Stimulated activated memory B cell treated with anti-CD40 and anti-IgM and Interleukin-4, amounts not matched to agents 10 μg/mL and 1 μg/mL and 100 μg/mL, for 72 hours (primary cell): ENCODE data around the gene CYP11A1.

Experiments used
- ATAC-seq: fragments of 150-1000 bp; cut with Tn5 transposase; 2 replicates; pipeline ENCODE4 v1.10.0; 2021
- H3K27ac Mint-ChIP-seq: one replicate; pipeline ENCODE4 v1.8.0; 2022; ENCODE audit warnings: mild to moderate bottlenecking, mixed read lengths
- H3K27me3 Mint-ChIP-seq: one replicate; pipeline ENCODE4 v1.8.0; 2022; ENCODE audit warnings: mixed read lengths
- H3K36me3 Mint-ChIP-seq: one replicate; pipeline ENCODE4 v1.8.0; 2022; ENCODE audit warnings: mixed read lengths
- H3K4me1 Mint-ChIP-seq: one replicate; pipeline ENCODE4 v1.8.0; 2022; ENCODE audit warnings: mixed read lengths
- H3K4me3 Mint-ChIP-seq: one replicate; pipeline ENCODE4 v1.8.0; 2022; ENCODE audit warnings: mild to moderate bottlenecking, moderate library complexity, mixed read lengths
- H3K9me3 Mint-ChIP-seq: one replicate; pipeline ENCODE4 v1.8.0; 2022; ENCODE audit warnings: mixed read lengths

CYP11A1 gene

GRCh38 chr15:74405823-74406222 lies 38.4 kb upstream of the CYP11A1 start:
- Mint-ChIP-seq H3K4me1 (peaks cover 90% of the 10 kb centered on the region), H3K27me3 (no peaks in the 10 kb centered on the region), H3K36me3 (peaks cover 28% of the 10 kb centered on the region), H3K9me3 (no peaks in the 10 kb centered on the region), H3K4me3 (no peak overlapping the region), H3K27ac (peak overlapping the region; percentile 94)
- ATAC-seq, result no peak

GRCh38 chr15:74403991-74404563 lies 36.6 kb upstream of the CYP11A1 start:
- H3K27ac Mint-ChIP-seq, result peak overlapping the region; percentile 94
- peak overlapping the region; percentile 65 for H3K4me3 Mint-ChIP-seq
- H3K27me3 Mint-ChIP-seq, result no peaks in the 10 kb centered on the region
- peaks cover 18% of the 10 kb centered on the region for H3K36me3 Mint-ChIP-seq
- ATAC-seq, result peak; percentile 65
- H3K4me1 Mint-ChIP-seq, result peaks cover 88% of the 10 kb centered on the region
- H3K9me3 Mint-ChIP-seq, result no peaks in the 10 kb centered on the region

GRCh38 chr15:74403588-74403919 lies 36.1 kb upstream of the CYP11A1 start:
- ATAC-seq, result peak; percentile 46
- Mint-ChIP-seq H3K27me3 (no peaks in the 10 kb centered on the region), H3K36me3 (peaks cover 16% of the 10 kb centered on the region), H3K4me3 (peak overlapping the region; percentile 65), H3K4me1 (peaks cover 86% of the 10 kb centered on the region), H3K27ac (peak overlapping the region; percentile 94), H3K9me3 (no peaks in the 10 kb centered on the region)

GRCh38 chr15:74402873-74403587 lies 35.6 kb upstream of the CYP11A1 start:
- Mint-ChIP-seq H3K36me3 (peaks cover 12% of the 10 kb centered on the region), H3K9me3 (no peaks in the 10 kb centered on the region), H3K4me3 (peak overlapping the region; percentile 65), H3K27me3 (no peaks in the 10 kb centered on the region), H3K27ac (peak overlapping the region; percentile 94), H3K4me1 (peaks cover 86% of the 10 kb centered on the region)
- peak; percentile 78 for ATAC-seq

GRCh38 chr15:74402337-74402841 lies 34.9 kb upstream of the CYP11A1 start:
- Mint-ChIP-seq H3K4me3 (peak overlapping the region; percentile 15), H3K4me1 (peaks cover 86% of the 10 kb centered on the region)

GRCh38 chr15:74400915-74401757 lies 33.7 kb upstream of the CYP11A1 start:
- Mint-ChIP-seq H3K4me3 (peak overlapping the region; percentile 15), H3K36me3 (peaks cover 2% of the 10 kb centered on the region), H3K27me3 (no peaks in the 10 kb centered on the region), H3K4me1 (peaks cover 86% of the 10 kb centered on the region), H3K27ac (peak overlapping the region; percentile 94), H3K9me3 (no peaks in the 10 kb centered on the region)
- no peak for ATAC-seq

More at GRCh38 chr15:74402337-74402841, 34.9 kb upstream of the CYP11A1 start:
- ATAC-seq, result no peak
- H3K27ac Mint-ChIP-seq, result peak overlapping the region; percentile 94
- H3K27me3 Mint-ChIP-seq, result no peaks in the 10 kb centered on the region
- H3K36me3 Mint-ChIP-seq, result peaks cover 12% of the 10 kb centered on the region
- H3K9me3 Mint-ChIP-seq, result no peaks in the 10 kb centered on the region

GRCh38 chr15:74400313-74400860 lies 32.9 kb upstream of the CYP11A1 start:
- Mint-ChIP-seq H3K4me3 (peak overlapping the region; percentile 15), H3K27me3 (no peaks in the 10 kb centered on the region), H3K9me3 (no peaks in the 10 kb centered on the region), H3K4me1 (peaks cover 86% of the 10 kb centered on the region), H3K27ac (peak overlapping the region; percentile 94), H3K36me3 (no peaks in the 10 kb centered on the region)
- no peak for ATAC-seq

- Mint-ChIP-seq H3K27ac (peak overlapping the region; percentile 94), H3K4me3 (no peak overlapping the region)
- ATAC-seq, result no peak
Observed at GRCh38 chr15:74399511-74400312, 32.3 kb upstream of the CYP11A1 start.

GRCh38 chr15:74399100-74399499 lies 31.7 kb upstream of the CYP11A1 start:
- no peaks in the 10 kb centered on the region for H3K36me3 Mint-ChIP-seq
- no peak overlapping the region for H3K4me3 Mint-ChIP-seq
- no peaks in the 10 kb centered on the region for H3K9me3 Mint-ChIP-seq
- H3K4me1 Mint-ChIP-seq, result peaks cover 92% of the 10 kb centered on the region
- no peak for ATAC-seq
- peak overlapping the region; percentile 94 for H3K27ac Mint-ChIP-seq
- no peaks in the 10 kb centered on the region for H3K27me3 Mint-ChIP-seq

More at GRCh38 chr15:74399511-74400312, 32.3 kb upstream of the CYP11A1 start:
- peaks cover 92% of the 10 kb centered on the region for H3K4me1 Mint-ChIP-seq
- H3K27me3 Mint-ChIP-seq, result no peaks in the 10 kb centered on the region
- no peaks in the 10 kb centered on the region for H3K36me3 Mint-ChIP-seq
- H3K9me3 Mint-ChIP-seq, result no peaks in the 10 kb centered on the region

- no peak for ATAC-seq
- Mint-ChIP-seq H3K27me3 (no peaks in the 10 kb centered on the region), H3K9me3 (no peaks in the 10 kb centered on the region), H3K4me1 (peaks cover 92% of the 10 kb centered on the region), H3K4me3 (peak overlapping the region; percentile 44), H3K27ac (peak overlapping the region; percentile 94), H3K36me3 (no peaks in the 10 kb centered on the region)
Observed at GRCh38 chr15:74398183-74398582, 30.7 kb upstream of the CYP11A1 start.

GRCh38 chr15:74397239-74398068 lies 30.0 kb upstream of the CYP11A1 start:
- Mint-ChIP-seq H3K4me1 (peaks cover 92% of the 10 kb centered on the region), H3K27ac (peak overlapping the region; percentile 94)

GRCh38 chr15:74396445-74397238 lies 29.2 kb upstream of the CYP11A1 start:
- peak overlapping the region; percentile 51 for H3K4me3 Mint-ChIP-seq
- peaks cover 92% of the 10 kb centered on the region for H3K4me1 Mint-ChIP-seq
- no peaks in the 10 kb centered on the region for H3K27me3 Mint-ChIP-seq

More at GRCh38 chr15:74397239-74398068, 30.0 kb upstream of the CYP11A1 start:
- no peaks in the 10 kb centered on the region for H3K27me3 Mint-ChIP-seq
- peak overlapping the region; percentile 44 for H3K4me3 Mint-ChIP-seq
- H3K9me3 Mint-ChIP-seq, result no peaks in the 10 kb centered on the region
- no peaks in the 10 kb centered on the region for H3K36me3 Mint-ChIP-seq
- ATAC-seq, result peak; percentile 67

GRCh38 chr15:74396146-74396438 lies 28.6 kb upstream of the CYP11A1 start:
- H3K27me3 Mint-ChIP-seq, result no peaks in the 10 kb centered on the region
- H3K4me1 Mint-ChIP-seq, result peaks cover 92% of the 10 kb centered on the region
- peak; percentile 22 for ATAC-seq
- peak overlapping the region; percentile 94 for H3K27ac Mint-ChIP-seq
- no peaks in the 10 kb centered on the region for H3K36me3 Mint-ChIP-seq
- no peaks in the 10 kb centered on the region for H3K9me3 Mint-ChIP-seq
- H3K4me3 Mint-ChIP-seq, result peak overlapping the region; percentile 63

More at GRCh38 chr15:74396445-74397238, 29.2 kb upstream of the CYP11A1 start:
- Mint-ChIP-seq H3K36me3 (no peaks in the 10 kb centered on the region), H3K9me3 (no peaks in the 10 kb centered on the region), H3K27ac (peak overlapping the region; percentile 94)
- peak; percentile 80 for ATAC-seq
